D721Med (cell line): ENCODE measurements around the gene PHF10.

Experiments
- DNase-seq: peaks from one replicate; pipeline ENCODE4 v3.0.0; 2011; ENCODE audit warnings: low spot score; ENCODE audit not compliant: insufficient read length
- FAIRE-seq: peaks from 2 replicates; lab custom pipeline; 2011; peaks lifted over from hg19 to GRCh38; lab: Jason Lieb, UNC
- TF ChIP-seq, protein P1 (sequence below): IDR thresholded peaks from 2 replicates; pipeline ENCODE4 v1.5.1; 2012; ENCODE audit warnings: mild to moderate bottlenecking, control low read depth; ENCODE audit not compliant: insufficient read depth; ENCODE audit errors: missing control alignments

Gene PHF10

DNA sequence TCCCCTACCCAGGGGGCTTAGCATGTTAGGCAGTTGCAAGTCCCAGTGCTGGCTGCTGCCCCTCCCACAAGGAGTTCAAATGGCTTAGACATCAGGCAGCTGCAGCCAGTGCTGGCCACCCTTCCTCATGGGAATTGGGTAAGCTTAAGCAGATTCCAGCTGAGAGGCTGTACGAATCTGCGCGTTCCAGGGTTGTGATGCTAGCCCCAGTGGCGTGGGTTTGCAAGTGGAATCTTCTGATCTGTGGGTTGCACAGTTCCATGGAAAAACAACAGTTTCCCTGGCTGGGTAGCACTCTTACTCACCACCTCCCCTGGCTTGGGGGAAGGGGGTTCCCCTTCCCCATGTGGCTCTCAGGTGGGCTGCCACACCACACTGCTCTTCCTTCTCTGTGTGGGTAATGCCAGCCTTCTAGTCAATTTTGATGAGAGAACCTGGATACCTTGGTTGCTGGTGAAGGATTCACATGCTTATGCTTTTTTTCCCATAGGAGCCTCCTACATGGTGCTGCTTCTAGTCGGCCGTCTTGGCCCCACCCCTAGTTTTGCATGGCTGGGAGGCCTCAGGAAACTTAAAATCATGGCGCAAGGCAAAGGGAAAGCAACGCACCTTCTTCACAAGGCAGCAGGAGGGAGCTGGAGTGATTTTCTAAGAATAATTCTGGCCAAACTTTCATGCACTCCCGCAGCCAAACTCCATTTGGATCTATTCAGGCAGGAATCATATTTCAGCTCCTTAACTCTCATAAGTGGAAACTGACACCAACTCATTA, 14.1 kb upstream of the PHF10 start:
- no peak for DNase-seq
- no peak for FAIRE-seq
- TF ChIP-seq, protein P1, sequence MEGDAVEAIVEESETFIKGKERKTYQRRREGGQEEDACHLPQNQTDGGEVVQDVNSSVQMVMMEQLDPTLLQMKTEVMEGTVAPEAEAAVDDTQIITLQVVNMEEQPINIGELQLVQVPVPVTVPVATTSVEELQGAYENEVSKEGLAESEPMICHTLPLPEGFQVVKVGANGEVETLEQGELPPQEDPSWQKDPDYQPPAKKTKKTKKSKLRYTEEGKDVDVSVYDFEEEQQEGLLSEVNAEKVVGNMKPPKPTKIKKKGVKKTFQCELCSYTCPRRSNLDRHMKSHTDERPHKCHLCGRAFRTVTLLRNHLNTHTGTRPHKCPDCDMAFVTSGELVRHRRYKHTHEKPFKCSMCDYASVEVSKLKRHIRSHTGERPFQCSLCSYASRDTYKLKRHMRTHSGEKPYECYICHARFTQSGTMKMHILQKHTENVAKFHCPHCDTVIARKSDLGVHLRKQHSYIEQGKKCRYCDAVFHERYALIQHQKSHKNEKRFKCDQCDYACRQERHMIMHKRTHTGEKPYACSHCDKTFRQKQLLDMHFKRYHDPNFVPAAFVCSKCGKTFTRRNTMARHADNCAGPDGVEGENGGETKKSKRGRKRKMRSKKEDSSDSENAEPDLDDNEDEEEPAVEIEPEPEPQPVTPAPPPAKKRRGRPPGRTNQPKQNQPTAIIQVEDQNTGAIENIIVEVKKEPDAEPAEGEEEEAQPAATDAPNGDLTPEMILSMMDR: no peak

DNA sequence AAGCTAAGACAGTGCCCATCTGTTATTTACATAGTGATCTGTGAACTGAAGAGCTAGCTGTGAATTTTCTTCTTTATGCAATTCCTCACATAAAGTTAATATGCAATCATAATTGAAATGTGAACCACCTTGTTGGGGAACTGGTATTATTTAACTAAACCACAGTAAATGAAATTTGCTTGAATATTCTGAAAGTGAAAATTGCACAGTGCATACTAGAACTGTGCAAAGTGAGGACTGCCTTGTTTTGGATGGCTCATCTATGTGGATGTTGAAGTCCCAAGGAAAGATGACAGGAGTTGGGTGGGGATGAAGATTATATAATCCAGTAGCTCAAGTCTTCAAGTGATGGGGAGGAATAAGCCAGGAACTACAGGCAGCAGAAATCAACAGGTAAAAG, 5.7 kb upstream of the PHF10 start:
- TF ChIP-seq, protein P1: no peak
- no peak for FAIRE-seq
- no peak for DNase-seq

DNA sequence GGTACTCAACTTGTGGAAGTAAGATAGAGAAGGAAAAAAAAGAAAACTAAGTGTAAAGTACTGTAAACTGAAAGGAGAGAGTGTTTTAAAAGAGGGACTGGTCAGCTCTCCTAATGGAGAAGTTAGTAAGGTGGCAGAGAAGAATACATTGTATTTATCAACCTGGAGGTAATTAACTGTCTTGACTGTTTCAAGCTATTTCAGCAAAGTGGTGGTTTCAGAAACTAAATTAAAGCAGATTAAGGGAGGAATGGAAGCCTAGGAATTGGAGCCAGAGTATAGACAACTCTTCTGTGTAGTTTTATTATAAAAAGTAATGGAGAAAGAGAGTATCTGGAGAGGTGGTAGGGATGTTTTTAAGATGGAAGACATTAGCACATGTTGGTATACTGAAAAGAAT, 2.7 kb upstream of the PHF10 start:
- FAIRE-seq (no peak), DNase-seq (no peak)
- TF ChIP-seq, protein P1: no peak

DNA sequence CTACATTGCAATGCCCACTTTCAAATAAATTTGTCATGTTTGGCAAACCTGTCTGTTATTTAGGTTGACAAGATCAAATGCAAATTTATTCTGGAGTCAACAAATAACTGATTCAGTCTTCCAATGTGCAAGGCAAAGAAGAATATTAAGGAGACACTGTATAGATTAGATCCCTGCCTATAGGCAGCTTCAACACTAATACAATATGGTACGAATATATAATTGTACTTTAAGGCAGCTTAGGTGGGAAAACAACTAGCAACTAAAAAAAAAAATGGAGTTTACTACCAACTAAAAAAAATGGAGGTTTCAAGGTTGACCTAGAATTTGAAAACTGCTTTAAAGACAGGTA, 1.7 kb upstream of the PHF10 start:
- FAIRE-seq: no peak
- TF ChIP-seq, protein P1: no peak
- no peak for DNase-seq

DNA sequence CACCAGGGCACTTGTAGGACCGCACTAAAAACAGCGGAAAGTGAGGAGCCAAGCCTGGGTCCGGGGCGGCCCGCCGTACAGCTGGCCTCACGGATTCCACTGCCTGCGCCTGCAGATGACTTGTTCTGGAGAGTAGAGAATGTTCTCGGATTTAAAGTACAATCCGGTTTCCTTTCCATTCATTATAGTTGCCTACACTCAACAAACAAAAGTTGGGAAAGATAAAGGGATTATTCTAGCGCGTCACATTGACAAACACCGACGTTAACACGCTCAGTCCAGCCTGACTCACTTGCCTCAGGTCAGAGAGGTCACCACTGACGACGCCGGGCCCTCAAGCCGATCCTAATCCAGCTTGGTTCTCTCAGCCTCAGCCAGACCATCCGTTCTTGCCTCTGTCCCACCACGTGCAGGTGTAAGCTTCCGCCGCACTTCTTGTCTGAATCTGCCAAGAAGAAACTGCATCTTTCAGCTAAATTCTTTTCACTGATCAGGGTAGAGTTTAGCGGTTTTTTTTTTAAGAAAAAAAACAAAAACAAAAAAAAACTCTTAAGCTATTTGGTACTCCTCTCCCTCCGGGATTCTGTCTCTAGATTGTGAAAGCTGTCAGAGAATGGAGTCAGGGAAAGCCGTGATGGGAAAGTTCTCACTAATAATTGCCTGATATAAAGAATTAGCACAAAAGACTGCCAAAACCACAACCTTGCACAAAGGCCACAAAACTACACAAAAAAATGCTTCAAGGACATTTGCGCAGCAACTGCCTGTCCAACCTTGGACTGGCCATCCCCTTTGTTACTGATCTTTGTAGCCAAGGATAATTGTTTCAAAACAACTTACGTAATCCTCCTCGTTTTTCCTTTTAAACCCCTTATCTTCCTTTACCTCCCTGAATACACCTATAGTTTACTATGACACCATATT, 1.1 kb upstream of the PHF10 start:
- no peak for FAIRE-seq
- no peak for DNase-seq
- TF ChIP-seq, protein P1: no peak

DNA sequence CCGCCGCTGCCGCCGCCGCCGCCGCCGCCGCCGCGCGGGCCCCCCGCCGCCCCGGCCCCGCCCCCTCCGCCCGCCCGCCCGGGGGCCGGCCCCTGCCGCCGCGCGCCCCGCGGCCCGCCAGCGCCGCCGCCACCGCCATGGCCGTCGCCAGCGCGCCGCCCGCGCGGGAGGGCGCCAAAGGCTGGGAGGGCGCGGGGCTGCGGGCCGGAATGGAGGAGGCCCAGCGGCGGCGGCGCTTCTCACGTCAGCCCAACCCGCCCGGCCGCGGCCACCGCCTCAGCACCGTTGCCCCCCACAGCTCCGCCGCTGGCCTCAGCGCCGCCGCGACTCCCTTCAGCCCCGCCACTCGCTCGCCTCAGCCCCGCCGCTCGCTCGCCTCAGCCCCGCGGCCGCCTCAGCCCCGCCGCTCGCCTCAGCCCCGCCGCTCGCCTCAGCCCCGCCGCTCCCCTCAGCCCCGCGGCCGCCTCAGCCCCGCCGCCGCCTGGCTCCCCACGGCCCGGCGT, 258 bp downstream of the PHF10 start:
- TF ChIP-seq, protein P1: no peak
- DNase-seq (no peak), FAIRE-seq (no peak)
